NCI-H446 treated with DMSO at 0.1 percent for 48 hours (cell line): ENCODE measurements around the gene RAB6A.
"Not testable (repeated sequence)": the region's sequence is repeated elsewhere in the genome, so short reads cannot be mapped to it uniquely, and the experiment has no call there.

Experiments used
- DNase-seq: peaks from one replicate; lab custom pipeline; 2025; lab: John Stamatoyannopoulos, UW

RAB6A gene

DNA sequence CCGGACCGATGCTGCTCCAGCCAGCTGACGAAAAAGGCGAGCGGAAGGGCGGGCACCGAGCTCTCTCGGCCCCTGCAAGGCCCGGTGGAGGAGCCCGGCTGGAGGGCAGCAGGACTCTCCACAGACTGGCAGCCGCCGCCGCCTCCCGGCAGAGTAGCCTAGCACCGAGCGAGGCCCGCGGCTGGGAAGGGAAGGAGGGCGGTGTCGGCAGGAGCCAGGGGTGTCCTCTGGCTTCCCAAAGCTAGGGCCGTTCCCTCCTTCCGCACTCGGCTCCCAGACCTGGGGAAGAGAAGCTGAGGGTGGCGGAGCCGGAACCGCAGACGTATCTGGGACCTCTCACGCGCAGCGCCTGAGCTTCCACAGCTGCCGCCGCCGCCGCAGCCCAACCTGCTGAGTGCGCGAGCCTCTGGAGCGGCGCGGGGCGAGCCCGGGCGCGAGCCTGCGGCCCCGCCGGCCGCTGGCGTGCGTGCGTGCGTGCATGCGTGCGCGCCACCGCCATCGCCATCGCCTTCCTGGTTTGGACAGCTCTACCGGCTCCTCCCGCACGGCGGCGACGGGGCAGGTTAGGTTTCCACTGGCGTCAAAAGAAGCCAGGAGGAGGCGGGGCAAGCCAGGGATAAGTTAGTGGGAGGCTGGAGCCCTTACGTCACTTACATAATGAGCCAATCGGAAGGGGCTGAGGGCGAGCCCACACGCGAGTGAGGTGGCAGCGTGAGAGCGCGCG lies at the start of gene RAB6A:
Gene RAB6A (minus strand): TSS at position 396 of the 724 bp plus-strand sequence. CDS start 439 bp downstream, outside the sequence.
- peak; percentile 99 for DNase-seq

DNA sequence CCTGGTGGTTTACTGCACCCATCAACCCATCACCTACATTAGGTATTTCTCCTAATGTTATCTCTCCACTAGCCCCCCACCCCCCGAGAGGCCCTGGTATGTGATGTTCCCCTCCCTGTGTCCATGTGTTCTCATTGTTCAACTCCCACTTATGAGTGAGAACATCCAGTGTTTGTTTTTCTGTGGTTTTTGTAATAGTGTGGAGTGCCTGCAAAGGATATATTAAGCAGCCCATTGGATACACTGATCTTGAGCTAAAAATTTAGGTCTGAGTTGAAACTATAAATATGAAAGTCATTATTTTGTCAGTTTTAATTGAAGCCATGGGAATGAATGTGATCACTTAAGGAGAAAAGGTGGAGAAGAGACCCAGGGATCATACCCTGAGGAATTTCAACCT lies 49.8 kb upstream of the RAB6A start:
- no peak for DNase-seq

DNA sequence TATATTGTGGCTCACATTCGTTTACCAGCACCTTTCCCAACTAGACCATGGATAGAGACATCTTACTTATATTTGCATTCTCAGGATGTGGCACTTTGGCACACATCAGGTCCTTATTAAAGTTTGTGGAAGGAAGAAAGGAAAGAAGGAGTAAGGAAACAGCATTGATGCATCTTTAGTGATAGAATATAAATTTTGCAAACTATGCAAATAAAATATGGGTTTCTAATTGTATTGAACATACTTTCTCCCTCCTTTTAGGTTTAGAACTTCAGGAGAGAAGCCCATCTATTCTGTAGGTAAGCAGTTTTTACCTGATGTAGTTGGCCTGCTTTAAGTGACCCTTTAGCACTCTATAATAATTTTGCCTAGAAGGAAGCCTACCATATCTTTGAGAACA lies 47.2 kb upstream of the RAB6A start:
- DNase-seq: no peak

DNA sequence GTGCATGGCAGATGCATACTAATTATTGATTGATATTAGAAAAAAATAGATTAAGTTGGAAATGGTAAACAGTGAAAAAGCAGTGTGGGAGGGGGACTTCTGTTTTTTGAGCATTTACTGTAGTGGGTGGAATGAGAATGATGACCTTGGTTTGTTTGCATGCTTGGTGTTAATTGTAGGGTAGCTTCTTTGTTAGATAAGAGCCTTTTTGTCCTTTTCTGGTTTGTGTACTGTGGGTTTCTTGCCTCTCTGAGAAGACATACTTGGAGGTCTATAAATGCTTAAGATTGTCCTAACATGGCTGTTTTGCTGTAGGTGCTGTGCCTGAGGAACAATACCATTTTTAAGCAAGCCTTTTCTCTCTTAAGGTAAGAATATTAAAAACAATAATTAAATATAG lies 43.8 kb upstream of the RAB6A start:
- DNase-seq: no peak

DNA sequence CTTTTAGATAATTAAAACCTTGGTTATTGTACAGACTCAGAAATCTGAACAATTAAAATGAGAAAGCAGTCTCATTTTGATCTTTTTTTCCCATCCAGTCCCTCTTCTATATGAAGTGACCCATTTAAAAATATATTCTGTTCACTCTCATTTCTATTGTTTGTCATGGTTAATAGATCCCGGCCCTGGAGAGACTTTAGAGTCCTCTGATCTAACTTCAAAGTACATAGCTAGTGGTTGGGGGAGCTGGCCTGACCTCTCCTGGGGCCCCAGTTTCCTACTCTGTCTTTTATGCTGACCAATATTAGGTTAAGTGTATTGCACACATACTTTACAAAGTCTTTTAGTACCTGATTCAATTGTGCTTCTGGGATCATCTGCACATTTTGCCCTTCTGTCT lies 40.3 kb upstream of the RAB6A start:
- DNase-seq: no peak

DNA sequence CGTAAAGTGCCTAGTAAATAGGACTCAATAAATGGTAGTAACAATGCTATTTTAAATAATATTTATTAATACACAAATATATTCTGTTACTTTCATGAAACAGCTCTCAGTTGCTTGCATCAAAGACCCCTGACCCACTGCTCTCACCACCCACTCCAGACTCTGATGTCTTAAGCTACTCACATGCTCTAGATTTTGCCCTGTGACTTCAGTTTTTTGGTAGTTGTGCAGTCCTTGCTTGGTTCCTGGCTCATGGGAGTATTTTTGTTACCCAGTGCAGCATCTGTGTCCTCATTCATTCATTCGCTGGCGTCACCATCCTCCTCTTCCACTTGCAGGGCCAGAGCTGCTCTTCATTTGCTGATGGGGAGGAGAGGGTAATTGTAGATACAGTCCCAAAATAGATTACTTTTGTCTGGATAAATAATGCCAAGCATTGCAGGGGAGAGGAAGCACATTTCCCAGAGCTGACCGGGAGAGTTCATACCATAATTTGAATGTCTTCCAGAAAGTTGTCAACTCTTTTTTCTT lies 39.5 kb upstream of the RAB6A start:
- DNase-seq: no peak

DNA sequence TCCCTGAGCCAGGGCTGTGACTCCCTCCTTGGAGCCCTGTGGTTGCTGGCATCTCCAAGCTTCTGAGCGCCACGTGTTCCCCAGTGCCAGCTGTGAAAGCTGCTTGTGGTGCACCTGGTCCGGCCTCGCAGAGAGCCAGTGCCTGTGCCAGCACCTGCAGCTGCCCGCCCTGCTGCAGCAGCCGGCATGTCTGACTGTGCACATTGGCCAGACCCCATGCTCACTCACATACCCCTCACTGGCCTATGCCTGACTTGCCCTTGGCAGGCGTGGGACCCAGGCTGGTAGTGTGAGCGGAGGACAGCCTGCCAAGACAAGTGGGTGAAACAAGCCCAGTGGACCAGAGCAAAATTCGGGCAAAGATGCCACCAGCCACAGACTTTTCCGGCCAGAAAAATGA lies 36.6 kb upstream of the RAB6A start:
- peak; percentile 20 for DNase-seq

DNA sequence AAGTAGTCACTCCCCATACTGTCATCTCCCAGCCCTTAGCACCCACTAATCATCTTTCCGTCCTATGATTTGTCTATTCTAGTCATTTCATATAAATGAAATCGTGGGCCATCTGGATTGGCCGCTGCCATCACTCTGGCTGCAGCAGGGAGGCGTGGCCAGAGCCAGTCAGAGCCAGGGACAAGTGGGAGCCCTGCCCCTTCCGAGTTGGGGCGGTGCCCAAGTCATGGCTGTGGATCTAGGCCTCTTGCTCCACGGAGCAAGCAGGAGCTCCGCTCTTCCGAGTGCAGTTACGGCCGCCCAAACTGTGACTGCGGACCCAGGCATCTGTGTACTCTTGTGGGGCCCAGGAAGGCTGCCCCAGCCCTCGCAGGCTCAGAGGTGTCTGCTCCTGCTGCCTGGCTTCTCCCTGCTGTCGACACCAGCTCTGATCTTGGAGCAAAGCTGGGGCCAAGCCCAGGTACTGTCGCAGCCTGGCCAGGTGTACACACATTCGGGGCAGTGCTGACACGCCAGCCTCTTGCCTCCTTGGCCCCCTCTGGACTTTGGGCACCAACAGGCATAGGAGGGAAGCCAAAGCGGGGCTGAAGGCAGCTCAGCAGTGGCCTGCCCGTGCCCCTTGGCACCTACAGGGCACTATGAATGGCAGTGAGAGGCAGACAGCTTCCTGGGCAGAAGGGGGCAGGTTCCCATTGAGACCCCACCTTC lies 35.2 kb upstream of the RAB6A start:
- no peak for DNase-seq

DNA sequence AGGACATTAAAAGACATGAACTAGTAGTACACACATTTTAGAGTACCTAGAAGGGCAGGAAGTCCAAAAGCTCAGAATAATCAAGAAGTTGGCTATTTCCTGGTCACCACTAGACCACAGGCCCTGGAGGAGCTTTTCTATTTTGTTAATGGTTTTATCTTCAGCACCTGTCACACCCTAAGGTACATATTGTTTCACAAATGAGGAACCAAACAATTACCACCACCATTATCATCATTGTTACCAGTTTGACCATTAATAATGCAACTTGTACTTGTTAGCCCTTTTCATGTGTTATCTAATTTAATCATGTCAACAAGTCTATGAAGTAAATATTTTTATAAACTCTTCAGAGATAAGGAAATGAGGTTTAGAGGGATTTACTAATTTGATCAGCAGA lies 31.7 kb upstream of the RAB6A start:
- no peak for DNase-seq

DNA sequence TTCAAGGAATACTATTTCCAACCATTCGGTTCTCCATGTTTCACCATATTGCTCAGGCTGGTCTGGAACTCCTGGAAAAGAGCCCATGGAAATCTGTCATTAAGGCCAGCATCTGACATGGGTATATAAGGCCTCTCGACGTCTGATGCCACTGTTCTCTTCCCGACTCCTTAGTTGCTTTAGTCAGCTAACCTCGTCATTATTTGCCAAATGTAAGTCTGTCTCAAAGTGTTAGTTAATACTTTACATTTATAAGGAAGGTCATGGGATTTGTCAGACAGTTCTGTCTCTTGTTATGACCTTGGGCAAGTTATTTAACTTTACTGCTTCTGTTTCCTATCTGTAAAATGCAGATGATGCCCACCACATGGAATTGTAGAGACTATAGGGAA lies 28.4 kb upstream of the RAB6A start:
- DNase-seq: no peak

DNA sequence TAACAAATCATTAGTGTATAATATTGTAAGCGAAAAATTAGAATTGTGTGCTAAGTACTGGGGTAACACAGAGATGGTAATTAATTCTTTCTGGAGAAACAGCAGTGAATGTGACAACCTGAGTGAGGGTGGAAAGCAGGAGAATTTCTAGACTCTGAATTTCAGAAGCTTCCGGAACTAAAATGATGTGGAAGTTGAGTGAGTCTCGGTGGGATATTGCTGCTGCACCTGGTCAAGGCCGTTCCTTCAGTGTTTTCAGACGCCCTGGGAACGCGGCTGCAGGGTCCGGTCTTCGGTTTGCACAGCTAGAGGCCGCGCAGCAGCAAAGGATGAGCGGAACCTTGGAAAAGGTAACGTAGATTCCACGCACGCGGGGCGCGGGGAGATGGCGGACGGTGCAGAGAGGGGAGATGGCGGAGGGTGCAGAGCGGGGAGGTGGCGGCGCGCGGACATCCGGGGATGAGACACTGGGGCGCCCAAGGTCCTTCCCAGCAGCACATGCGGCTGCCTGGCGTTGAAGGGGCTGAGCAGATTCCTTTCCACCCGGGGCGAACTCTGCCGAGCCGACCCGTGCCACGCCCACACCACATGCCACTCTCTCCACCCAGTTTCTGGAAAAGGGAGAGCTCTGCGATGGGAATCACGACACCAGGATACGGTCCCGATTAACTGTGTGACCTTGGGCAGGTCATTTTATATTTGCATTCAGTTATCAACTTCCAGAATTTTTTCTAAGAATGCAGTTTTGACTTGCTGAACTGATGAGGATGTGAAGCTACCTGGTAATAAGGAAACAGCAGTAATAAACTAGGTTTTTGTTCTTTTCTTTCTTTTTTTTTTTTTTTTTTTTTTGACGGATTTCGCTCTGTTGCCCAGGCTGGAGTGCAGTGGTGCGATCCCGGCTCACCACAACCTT lies 27.0 kb upstream of the RAB6A start, which contains the start of gene MRPL48:
Gene MRPL48 (plus strand): TSS at position 232 of the 916 bp plus-strand sequence. CDS start 98 bp downstream, at position 330.
- peak; percentile 94 for DNase-seq

DNA sequence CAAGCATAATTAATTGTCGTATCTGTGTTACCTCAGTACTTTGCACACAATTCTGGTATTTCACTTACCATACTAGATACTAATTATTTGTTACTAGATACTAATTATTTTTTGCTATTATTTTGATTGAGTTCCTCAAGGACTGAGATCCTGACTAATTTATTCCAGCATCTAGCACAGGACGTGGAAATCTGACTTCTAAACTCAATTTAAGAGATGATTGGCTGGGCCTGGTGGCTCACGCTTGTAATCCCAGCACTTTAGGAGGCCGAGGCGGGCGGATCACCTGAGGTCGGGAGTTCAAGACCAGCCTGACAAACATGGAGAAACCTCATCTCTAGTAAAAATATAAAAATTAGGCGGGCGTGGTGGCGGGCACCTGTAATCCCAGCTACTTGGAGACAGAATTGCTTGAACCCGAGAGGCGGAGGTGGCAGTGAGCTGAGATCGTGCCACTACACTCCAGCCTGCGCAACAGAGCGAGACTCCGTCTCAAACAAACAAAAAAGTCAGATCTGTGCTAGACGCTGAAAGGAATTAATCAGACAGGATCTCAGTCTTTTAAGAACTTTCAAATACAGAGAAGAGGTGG lies 26.3 kb upstream of the RAB6A start:
- no peak for DNase-seq

DNA sequence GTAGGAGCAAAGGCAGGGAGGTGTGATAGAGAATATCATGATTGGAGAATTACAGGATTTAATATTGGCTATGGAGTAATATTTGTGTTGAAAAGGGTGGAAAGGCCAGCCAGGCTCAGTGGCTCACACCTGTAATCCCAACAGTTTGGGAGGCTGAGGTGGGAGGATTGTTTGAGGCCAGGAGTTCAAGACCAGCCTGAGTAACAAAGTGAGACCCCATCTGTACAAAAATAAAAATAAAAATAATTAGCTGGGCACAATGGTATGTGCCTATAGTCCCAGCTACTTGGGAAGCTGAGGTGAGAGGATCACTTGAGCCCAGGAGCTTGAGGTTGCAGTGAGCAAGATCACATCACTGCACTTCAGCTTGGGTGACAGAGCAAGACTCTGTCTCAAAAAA lies 24.6 kb upstream of the RAB6A start:
- not testable (repeated sequence) for DNase-seq

DNA sequence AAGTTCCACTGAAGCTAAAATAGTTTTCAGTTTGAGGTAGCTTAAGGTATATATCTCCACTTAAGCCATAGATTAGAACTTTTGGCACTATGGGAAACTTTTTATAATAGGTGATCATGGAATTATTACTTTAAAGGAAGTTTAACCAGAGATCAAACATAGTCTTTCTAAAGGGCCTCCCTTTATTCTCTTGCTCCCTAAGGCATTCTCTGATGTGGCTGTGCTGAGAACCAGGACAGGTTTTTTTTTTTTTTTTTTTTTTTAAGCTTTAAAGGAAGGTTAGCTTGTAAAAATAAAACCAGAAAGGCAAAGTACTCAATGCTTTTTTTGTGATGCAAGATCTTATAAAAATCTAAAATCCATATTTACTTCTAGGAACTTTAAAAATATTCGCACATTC lies 23.9 kb upstream of the RAB6A start:
- DNase-seq: no peak

DNA sequence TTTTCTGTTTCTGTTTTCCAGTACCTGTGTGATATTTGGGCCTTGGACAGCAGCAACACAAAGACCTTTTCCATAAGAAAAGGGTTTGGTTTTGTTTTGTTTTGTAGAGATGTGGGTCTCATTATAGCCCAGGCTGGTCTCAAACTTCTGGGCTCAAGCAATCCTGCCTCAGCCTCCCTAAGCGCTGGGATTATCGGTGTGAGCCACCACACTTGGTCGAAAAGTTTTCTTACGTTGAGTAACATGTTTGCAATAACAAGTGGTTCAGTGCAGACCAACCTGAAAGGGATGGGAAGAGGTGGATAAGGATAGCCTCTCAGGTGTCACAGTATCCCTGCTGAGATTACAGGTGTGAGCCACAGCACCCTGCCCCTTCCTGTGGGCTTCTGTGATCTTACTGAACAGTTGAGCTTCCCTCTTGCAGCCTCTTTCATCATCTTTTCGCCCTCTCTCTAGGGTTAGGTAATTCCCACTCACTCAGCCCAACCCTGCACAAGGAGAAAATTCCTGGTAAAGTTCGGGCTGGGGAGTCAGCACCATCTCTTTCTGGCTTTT lies 23.3 kb upstream of the RAB6A start:
- DNase-seq: no peak

DNA sequence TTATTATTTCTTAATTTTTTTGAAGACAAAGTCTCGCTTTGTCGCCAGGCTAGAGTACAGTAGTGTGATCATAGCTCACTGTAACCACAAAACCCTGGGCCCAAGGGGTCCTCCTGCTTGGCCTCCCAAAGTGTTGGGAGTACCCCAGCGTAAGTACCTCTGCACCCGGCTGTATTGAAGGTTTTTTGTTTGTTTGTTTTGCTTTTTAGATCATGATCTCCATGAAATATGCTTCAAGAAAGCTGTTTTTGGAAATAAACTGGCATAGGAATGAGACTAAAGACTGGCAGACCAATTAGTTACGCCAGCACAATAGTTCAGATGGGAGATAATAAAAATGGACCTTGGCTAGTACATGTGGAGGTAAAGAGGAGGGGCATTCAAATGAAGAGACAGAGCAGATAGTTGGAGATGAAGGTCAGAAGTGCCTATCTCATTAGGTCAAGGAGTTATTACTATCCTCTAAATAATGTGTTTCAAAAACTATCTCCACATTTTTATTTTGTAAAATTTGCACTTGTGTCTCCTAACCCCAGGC lies 22.7 kb upstream of the RAB6A start:
- DNase-seq: no peak

DNA sequence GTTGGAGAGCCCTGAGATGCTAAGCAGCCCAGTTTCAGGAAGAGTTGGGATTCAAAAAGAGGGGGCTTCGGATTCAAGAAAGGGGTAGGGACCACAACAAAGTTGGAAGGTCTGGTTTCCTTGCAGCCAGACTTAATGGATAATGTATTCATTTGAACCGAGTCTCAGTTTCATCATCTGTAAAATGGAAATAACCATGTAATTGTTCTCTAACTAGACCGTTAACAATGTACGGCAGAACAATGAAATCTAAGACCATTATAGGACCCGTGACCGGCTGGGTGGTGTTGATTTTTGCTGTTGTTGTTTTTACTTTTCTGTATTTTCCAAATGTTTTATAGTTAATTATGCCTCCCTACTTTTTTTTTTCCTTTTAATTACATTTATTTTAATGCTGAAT lies 20.4 kb upstream of the RAB6A start:
- DNase-seq: no peak

DNA sequence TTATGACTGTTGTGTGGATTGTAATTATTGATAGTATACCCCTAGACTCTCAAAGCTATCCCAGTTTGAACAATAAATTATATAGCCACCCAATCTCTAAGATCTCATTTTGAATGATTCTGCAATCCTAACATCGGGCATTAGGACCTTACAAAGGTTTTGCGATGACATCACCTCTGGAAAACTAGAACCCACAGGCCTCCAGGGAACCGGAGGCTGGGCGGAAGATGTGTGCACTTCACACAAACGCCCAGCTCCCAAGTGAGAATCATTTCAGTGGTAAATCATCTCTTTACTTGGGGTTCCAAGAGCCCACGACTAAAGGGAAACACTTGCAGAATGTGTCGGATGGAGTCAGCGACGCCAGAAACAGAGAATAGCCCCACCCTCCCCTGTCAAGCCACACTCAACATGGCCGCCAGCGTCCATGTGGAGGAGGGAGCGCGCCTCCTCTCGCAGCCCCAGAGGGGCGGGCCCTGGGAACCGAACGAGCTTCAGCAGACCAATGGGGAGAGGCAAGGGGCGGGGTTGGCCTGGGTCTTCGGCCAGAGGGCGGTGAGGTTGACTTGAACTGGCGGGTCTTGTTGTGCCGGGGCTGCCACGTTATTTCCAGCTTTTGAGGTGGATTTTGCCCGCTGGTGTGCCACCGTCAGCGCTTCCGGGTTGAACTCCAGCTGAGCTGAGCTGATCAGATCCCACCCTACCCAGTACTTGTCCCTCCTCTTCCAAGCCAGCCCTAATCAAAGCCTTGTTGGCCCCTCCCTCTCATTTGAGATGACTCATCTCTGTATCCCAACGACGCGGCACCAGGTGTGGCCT lies 18.4 kb upstream of the RAB6A start:
- peak; percentile 99 for DNase-seq

DNA sequence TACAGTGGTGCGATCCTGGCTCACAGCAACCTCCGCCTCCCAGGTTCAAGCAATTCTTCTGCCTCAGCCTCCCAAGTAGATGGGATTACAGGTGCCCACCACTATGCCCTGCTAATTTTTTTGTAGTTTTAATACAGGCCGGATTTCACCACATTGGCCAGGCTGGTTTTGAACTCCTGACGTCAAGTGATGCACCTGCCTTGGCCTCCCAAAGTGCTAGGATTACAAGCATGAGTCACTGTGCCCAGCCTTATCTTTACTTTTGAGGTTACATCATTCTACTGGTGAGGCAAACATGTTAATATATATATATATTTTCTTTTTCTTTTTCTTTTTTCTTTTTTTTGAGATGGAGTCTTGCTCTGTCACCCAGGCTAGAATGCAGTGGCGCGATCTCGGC lies 9.9 kb upstream of the RAB6A start:
- not testable (repeated sequence) for DNase-seq

DNA sequence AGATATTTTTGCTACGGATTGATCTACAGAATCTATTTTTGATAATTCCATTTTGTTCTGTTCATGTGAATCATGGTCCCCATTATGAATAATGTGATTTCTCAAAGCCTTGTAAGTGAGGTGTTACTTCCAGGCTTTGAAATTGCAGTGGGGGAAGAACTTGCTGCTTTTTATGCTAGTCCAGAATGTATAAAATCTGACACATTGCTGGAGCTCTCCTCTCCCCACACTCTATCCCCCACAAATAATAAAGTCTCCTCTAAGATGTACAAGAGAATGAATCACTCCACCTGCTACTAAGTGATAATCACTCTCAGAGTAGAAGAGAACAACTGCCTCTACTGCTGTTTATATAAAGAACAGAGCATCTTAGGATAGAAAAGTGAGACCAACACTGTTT lies 5.9 kb upstream of the RAB6A start:
- DNase-seq: no peak
